Activated CD8-positive, alpha-beta T cell treated with anti-CD3 and anti-CD28 coated beads, Interleukin-2, amount 10 ng/mL, durations not matched to agents 7 days and 5 days (primary cell): Measurements from ENCODE around the gene GVQW3. TPM values are rescaled to one million over a fixed set of nuclear protein-coding genes. Genes with fewer than 3 reads are reported as not detected.
"Not testable (repeated sequence)": the region's sequence is repeated elsewhere in the genome, so short reads cannot be mapped to it uniquely, and the experiment has no call there.

Experiments used
- ATAC-seq: fragments of 150-1000 bp; cut with Tn5 transposase; one replicate; pipeline ENCODE4 v1.10.0; 2021; ENCODE audit warnings: moderate library complexity
- CTCF ChIA-PET: fragments of 350-600 bp; sonication (Branson Sonifier 250); formaldehyde crosslinking; loops from one replicate; lab custom pipeline; 2021; ENCODE audit warnings: antibody characterized with exemption; lab: Charles Lee
- POLR2A ChIA-PET: fragments of 350-600 bp; sonication (Branson Sonifier 250); formaldehyde crosslinking; loops from one replicate; lab custom pipeline; 2021; ENCODE audit warnings: antibody characterized with exemption; lab: Charles Lee
- DNase-seq: peaks from one replicate; pipeline ENCODE4 v3.0.0-alpha.2; 2020
- H3K27ac Mint-ChIP-seq: one replicate; pipeline ENCODE4 v1.8.0; 2021; ENCODE audit warnings: mild to moderate bottlenecking, mixed read lengths
- H3K27me3 Mint-ChIP-seq: one replicate; pipeline ENCODE4 v1.8.0; 2021; ENCODE audit warnings: low read depth, mixed read lengths
- H3K36me3 Mint-ChIP-seq: one replicate; pipeline ENCODE4 v1.8.0; 2021; ENCODE audit warnings: low read depth, mixed read lengths
- H3K4me1 Mint-ChIP-seq: one replicate; pipeline ENCODE4 v1.8.0; 2021; ENCODE audit warnings: low read depth, mixed read lengths
- H3K4me3 Mint-ChIP-seq: one replicate; pipeline ENCODE4 v1.8.0; 2021; ENCODE audit warnings: mild to moderate bottlenecking, mixed read lengths
- H3K9me3 Mint-ChIP-seq: one replicate; pipeline ENCODE4 v1.8.0; 2022; ENCODE audit warnings: mixed read lengths; ENCODE audit not compliant: insufficient read depth
- total RNA-seq, 2 experiments: library from RNA; stranded (reverse); gene quantifications; one replicate each; pipeline ENCODE4 v1.2.3, GENCODE V29; 2021

GVQW3 gene
- total RNA-seq, 2 experiments from 2014 or later: 3.5 to 4.0 TPM

- Mint-ChIP-seq H3K4me3 (no peak overlapping the region), H3K27me3 (peaks cover 6% of the 10 kb centered on the region), H3K4me1 (no peaks in the 10 kb centered on the region), H3K36me3 (no peaks in the 10 kb centered on the region), H3K27ac (no peak overlapping the region), H3K9me3 (no peaks in the 10 kb centered on the region)
- ChIA-PET CTCF (no interaction called here), POLR2A (no interaction called here)
- DNase-seq (no peak), ATAC-seq (no peak)
These were observed 9.9 kb downstream of the GVQW3 start for GRCh38 chr11:76391021-76391420.

DNA sequence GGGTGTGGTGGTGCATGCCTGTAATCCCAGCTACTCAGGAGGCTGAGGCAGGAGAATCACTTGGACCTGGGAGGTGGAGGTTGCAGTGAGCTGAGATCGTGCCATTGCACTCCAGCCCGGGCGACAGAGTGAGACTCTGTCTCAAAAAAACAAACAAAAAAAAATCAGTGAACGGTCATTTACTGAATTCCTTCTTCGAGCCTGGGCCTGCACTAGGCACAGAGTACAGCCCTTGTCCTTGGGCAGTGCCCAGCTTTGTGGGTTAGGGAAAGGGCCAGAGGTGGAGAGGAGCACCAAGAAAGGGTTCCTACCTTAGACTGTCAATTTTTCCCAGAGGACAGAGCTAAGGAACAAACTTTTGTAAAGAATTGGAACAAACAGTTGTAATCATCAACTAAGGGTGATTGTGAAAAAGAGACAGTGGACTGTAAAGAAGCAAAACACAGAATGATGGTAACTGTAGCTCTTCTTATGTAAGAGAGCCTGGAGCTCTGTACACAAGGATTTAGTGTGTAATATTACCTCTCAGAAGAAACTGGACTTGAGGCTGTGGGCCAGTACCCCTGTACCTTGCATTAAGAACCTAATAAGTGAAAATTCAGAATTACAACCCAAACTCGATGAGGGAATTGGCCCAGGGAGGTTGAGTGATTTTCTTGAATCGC lies 10.8 kb downstream of the GVQW3 start:
- ATAC-seq: no peak

DNA sequence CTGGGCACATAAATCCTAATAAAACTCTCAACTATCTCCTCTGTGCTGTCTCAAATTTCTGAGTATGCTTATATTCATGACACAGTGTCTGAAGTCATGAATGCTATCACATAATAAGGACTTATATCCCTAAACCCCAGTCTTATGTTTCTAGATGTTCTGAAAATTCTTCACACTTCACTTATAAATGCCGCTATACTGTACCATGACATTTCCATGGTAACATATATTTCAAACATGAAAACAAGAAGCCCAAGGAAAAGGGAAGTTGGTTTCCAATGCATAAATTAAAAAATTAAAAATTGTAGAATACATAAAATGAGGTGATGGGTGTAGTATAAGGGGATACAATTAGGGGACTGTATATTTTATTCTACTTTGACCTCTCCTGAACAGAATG lies 11.7 kb downstream of the GVQW3 start:
- POLR2A ChIA-PET: no interaction called here
- DNase-seq (no peak), ATAC-seq (no peak)
- Mint-ChIP-seq H3K9me3 (no peaks in the 10 kb centered on the region), H3K36me3 (no peaks in the 10 kb centered on the region), H3K4me1 (no peaks in the 10 kb centered on the region), H3K27ac (no peak overlapping the region), H3K27me3 (peaks cover 6% of the 10 kb centered on the region), H3K4me3 (no peak overlapping the region)
- CTCF ChIA-PET: no interaction called here

More for the DNA sequence above, 10.8 kb downstream of the GVQW3 start:
- no peak overlapping the region for H3K4me3 Mint-ChIP-seq
- no peaks in the 10 kb centered on the region for H3K4me1 Mint-ChIP-seq
- no peak overlapping the region for H3K27ac Mint-ChIP-seq
- no peaks in the 10 kb centered on the region for H3K9me3 Mint-ChIP-seq
- CTCF ChIA-PET: no interaction called here
- no peak for DNase-seq
- POLR2A ChIA-PET: no interaction called here
- H3K36me3 Mint-ChIP-seq: no peaks in the 10 kb centered on the region
- peaks cover 6% of the 10 kb centered on the region for H3K27me3 Mint-ChIP-seq

DNA sequence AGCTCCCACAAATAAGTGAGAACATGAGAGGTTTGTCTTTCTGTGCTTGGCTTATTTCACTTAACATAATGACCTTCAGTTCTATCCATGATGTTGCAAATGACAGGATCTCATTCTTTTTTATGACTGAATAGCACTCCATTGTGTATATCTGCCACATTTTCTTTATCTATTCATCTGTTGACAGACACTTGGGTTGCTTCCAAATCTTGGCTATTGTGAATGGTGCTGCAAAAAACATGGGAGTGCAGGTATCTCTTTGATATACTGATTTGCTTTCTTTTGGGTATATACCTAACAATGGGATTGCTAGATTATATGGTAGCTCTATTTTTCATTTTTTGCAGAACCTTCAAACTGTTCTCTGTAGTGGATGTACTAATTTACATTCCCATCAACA lies 13.3 kb downstream of the GVQW3 start:
- DNase-seq: no peak

DNA sequence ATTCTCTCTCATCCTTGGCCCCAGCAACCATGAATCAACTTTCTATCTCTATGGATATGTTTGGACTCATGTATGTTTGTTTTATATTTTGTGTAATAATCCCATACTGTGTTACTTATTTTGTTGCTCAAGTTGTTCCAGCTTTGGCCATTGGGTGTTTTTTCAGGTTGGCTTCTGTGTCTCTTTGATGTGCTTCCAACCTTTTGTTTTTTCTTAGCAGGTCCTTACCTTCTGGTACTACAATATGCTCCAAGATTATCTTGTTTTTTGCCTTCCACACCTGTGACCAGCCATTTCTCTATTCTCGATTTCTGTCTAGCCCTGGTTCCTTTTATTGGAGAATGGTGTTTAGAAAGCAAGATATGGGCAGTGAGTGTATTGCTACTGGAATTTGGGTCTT lies 14.2 kb downstream of the GVQW3 start:
- Mint-ChIP-seq H3K4me3 (no peak overlapping the region), H3K9me3 (no peaks in the 10 kb centered on the region), H3K36me3 (no peaks in the 10 kb centered on the region), H3K27ac (no peak overlapping the region), H3K4me1 (no peaks in the 10 kb centered on the region), H3K27me3 (peaks cover 6% of the 10 kb centered on the region)
- ATAC-seq (no peak), DNase-seq (no peak)
- POLR2A ChIA-PET: no interaction called here
- CTCF ChIA-PET: no interaction called here

More for the DNA sequence above, 13.3 kb downstream of the GVQW3 start:
- Mint-ChIP-seq H3K27me3 (peaks cover 6% of the 10 kb centered on the region), H3K27ac (no peak overlapping the region), H3K4me1 (no peaks in the 10 kb centered on the region), H3K9me3 (no peaks in the 10 kb centered on the region), H3K36me3 (no peaks in the 10 kb centered on the region), H3K4me3 (no peak overlapping the region)
- CTCF ChIA-PET: interaction anchor here (1.0 kb wide), 1 partner anchor 187 kb away, joined by 3 read pairs; no protein-coding TSS in a partner anchor
- no peak for ATAC-seq
- POLR2A ChIA-PET: no interaction called here

- H3K4me3 Mint-ChIP-seq: no peak overlapping the region
- H3K27ac Mint-ChIP-seq: no peak overlapping the region
- no peaks in the 10 kb centered on the region for H3K9me3 Mint-ChIP-seq
- ATAC-seq (no peak), DNase-seq (no peak)
- H3K4me1 Mint-ChIP-seq: no peaks in the 10 kb centered on the region
- POLR2A ChIA-PET: no interaction called here
- CTCF ChIA-PET: no interaction called here
- H3K36me3 Mint-ChIP-seq: no peaks in the 10 kb centered on the region
- H3K27me3 Mint-ChIP-seq: peaks cover 6% of the 10 kb centered on the region
These were observed 16.3 kb downstream of the GVQW3 start for GRCh38 chr11:76397383-76397782.

DNA sequence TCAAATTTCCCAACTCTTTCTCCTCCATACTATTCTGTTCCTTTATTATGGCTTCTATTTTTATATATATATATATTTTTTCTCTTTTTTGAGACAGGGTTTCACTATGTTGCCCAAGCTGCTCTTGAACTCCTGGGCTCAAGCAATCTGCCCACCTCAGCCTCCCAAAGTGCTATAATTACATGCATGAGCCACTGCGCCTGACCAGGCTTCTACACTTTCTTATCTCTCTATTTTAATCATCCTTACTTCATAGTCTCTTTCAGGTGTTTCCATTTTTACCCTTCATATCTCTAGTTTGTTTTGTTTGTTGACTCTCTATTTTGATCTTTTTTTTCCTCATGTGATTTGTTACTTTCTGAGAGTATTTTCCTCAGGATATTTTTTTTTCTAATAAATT lies 19.8 kb downstream of the GVQW3 start:
- H3K27ac Mint-ChIP-seq: no peak overlapping the region
- ChIA-PET POLR2A (no interaction called here), CTCF (interaction anchor here (1.7 kb wide), 1 partner anchor 193 kb away, joined by 5 read pairs; no protein-coding TSS in a partner anchor)
- no peaks in the 10 kb centered on the region for H3K27me3 Mint-ChIP-seq
- no peak overlapping the region for H3K4me3 Mint-ChIP-seq
- no peaks in the 10 kb centered on the region for H3K4me1 Mint-ChIP-seq
- ATAC-seq: no peak
- H3K9me3 Mint-ChIP-seq: no peaks in the 10 kb centered on the region
- no peak for DNase-seq
- H3K36me3 Mint-ChIP-seq: no peaks in the 10 kb centered on the region

GRCh38 chr11:76401484-76401883 lies 20.4 kb downstream of the GVQW3 start:
- CTCF ChIA-PET: interaction anchor here (1.7 kb wide), 1 partner anchor 193 kb away, joined by 5 read pairs; no protein-coding TSS in a partner anchor
- not testable (repeated sequence) for H3K4me3 Mint-ChIP-seq, H3K27me3 Mint-ChIP-seq

DNA sequence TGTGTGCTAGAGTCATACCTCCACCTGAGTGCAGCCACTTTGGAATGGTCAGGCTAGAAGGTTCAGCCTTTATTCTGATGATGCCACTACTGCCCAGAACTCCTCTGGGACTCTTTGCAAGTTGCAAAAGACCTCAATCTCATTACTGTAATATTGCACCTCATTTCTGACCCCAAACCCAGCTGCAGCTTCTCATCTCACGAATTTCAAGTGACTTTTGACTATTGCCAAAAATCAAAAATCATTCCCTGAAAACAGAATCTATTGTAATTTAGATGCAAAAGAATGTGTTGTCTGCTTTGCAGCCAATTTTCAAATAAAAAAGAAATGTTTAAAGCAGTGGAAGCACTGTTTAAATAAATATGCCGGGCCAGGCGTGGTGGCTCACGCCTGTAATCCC lies 25.2 kb downstream of the GVQW3 start:
- CTCF ChIA-PET: no interaction called here

More at GRCh38 chr11:76401484-76401883, 20.4 kb downstream of the GVQW3 start:
- POLR2A ChIA-PET, H3K9me3 Mint-ChIP-seq, ATAC-seq, H3K4me1 Mint-ChIP-seq, DNase-seq, H3K27ac Mint-ChIP-seq, H3K36me3 Mint-ChIP-seq: not testable (repeated sequence)

GRCh38 chr11:76408171-76408965 lies 27.2 kb downstream of the GVQW3 start:
- Mint-ChIP-seq H3K9me3 (no peaks in the 10 kb centered on the region), H3K27me3 (peaks cover 3% of the 10 kb centered on the region), H3K36me3 (no peaks in the 10 kb centered on the region), H3K27ac (no peak overlapping the region), H3K4me1 (no peaks in the 10 kb centered on the region), H3K4me3 (no peak overlapping the region)
- POLR2A ChIA-PET: interaction anchor here (0.6 kb wide), 1 partner anchor 41 kb away, joined by 4 read pairs; no protein-coding TSS in a partner anchor
- DNase-seq (no peak), ATAC-seq (no peak)
- CTCF ChIA-PET: no interaction called here

More for the DNA sequence above, 25.2 kb downstream of the GVQW3 start:
- no peak for ATAC-seq
- Mint-ChIP-seq H3K4me3 (no peak overlapping the region), H3K36me3 (no peaks in the 10 kb centered on the region), H3K4me1 (no peaks in the 10 kb centered on the region), H3K9me3 (no peaks in the 10 kb centered on the region), H3K27ac (no peak overlapping the region), H3K27me3 (peaks cover 3% of the 10 kb centered on the region)
- DNase-seq: no peak
- POLR2A ChIA-PET: no interaction called here

DNA sequence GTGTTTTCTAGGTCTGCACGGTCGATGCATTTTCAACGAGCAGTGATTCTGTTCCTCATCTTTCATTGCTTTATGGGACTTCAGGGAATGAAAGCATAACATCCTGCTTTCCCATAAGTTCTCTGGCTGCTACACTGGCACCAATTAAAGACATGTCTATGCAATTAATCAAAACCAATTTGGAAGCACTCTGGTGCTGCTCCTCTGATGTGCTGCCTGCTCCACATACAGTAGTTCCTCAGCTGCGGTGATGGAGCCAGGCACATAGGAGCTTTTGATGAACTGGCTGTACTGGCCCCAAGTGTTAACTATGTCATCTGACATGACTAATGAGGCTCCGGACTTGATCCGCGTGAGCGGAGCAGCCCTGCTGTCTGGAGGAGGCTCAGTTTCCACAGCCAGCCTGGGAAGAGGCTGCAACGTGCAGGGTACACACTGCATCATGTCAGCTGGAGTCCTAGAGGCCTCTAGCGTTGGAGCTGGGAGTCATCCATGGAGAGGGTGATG lies 29.8 kb downstream of the GVQW3 start:
- CTCF ChIA-PET: no interaction called here

DNA sequence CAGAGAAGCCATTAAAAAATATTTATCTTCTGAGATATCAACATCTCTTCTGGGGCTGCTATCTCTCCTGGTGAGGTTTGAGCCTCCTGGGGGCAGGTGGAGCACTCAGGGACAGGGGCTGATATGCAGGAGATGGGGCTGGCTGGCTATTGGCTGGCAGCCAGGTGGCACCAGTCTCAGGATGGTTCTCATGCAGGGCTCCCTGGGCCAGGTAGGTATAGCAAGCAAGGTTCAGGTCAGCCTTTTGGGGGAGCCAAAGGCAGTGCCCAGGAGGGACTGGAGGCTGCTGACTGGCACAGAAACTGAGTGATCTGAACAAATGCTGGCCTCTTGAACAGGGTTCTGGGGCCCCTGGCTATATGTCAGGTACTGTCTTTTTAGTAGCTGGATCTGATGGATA lies 34.0 kb downstream of the GVQW3 start:
- no peaks in the 10 kb centered on the region for H3K4me1 Mint-ChIP-seq
- H3K36me3 Mint-ChIP-seq: no peaks in the 10 kb centered on the region
- ATAC-seq: no peak
- no peak overlapping the region for H3K4me3 Mint-ChIP-seq
- DNase-seq: no peak
- peaks cover 19% of the 10 kb centered on the region for H3K27me3 Mint-ChIP-seq
- CTCF ChIA-PET: no interaction called here
- no peak overlapping the region for H3K27ac Mint-ChIP-seq
- H3K9me3 Mint-ChIP-seq: no peaks in the 10 kb centered on the region
- POLR2A ChIA-PET: no interaction called here

More for the DNA sequence above, 29.8 kb downstream of the GVQW3 start:
- Mint-ChIP-seq H3K27ac (no peak overlapping the region), H3K9me3 (no peaks in the 10 kb centered on the region), H3K36me3 (no peaks in the 10 kb centered on the region), H3K4me3 (no peak overlapping the region), H3K4me1 (no peaks in the 10 kb centered on the region), H3K27me3 (peaks cover 10% of the 10 kb centered on the region)
- ATAC-seq: no peak
- POLR2A ChIA-PET: no interaction called here
- DNase-seq: no peak
